K562 (cell line): ENCODE results near the gene HCAR3. TPM values are rescaled to one million over a fixed set of nuclear protein-coding genes. Genes with fewer than 3 reads are reported as not detected.

Experiments
- CC2D1A ChIP-seq: fragments of 450-650 bp; IDR thresholded peaks from 2 replicates; pipeline ENCODE4 v1.6.1; 2017; ENCODE audit warnings: mild to moderate bottlenecking
- EHMT2 ChIP-seq: fragments of 450-650 bp; IDR thresholded peaks from 2 replicates; pipeline ENCODE4 v1.6.1; 2018; ENCODE audit warnings: antibody characterized with exemption
- GABPA ChIP-seq: fragments of 200-800 bp; sonication (Bioruptor generic); conservative IDR thresholded peaks from 2 replicates; pipeline ENCODE4 v1.6.1; 2016; ENCODE audit warnings: low read depth, missing genetic modification characterization, missing compliant biosample characterization
- HLTF ChIP-seq: fragments of 450-650 bp; IDR thresholded peaks from 2 replicates; pipeline ENCODE4 v1.6.1; 2016
- KAT2B ChIP-seq: IDR thresholded peaks from one replicate; pipeline ENCODE4 v1.6.1; 2012; ENCODE audit warnings: low read depth, mild to moderate bottlenecking, control low read depth, inconsistent platforms, low read length, moderate library complexity
- NCOR1 ChIP-seq: fragments of 450-650 bp; IDR thresholded peaks from 2 replicates; pipeline ENCODE4 v1.6.1; 2016; ENCODE audit warnings: mild to moderate bottlenecking, moderate library complexity
- NEUROD1 ChIP-seq: fragments of 150-350 bp; IDR thresholded peaks from 2 replicates; pipeline ENCODE4 v1.6.1; 2014; ENCODE audit warnings: borderline replicate concordance, low read length, low read depth; ENCODE audit not compliant: partially characterized antibody
- PHB2 ChIP-seq: fragments of 450-650 bp; IDR thresholded peaks from 2 replicates; pipeline ENCODE4 v1.6.1; 2017; ENCODE audit warnings: low read depth
- SMARCA5 ChIP-seq: fragments of 450-650 bp; IDR thresholded peaks from 2 replicates; pipeline ENCODE4 v1.6.1; 2016
- TRIM28 ChIP-seq: fragments of 450-650 bp; IDR thresholded peaks from 2 replicates; pipeline ENCODE4 v1.6.1; 2017
- ZEB2 ChIP-seq: fragments of 450-650 bp; IDR thresholded peaks from 2 replicates; pipeline ENCODE4 v1.6.1; 2016
- polyA plus RNA-seq, 8 experiments: library from polyadenylated mRNA; depleted of rRNA in 4 of 8; stranded (reverse) in 5 of 8; unstranded in 3 of 8; fragments of >200 nt; fragmentation: Nextera tagmentation in 2 of 8; fragmentation: Illumina TruSeq in 1 of 8; extraction: Ambion mirVana in 2 of 8; extraction: Trizol in 1 of 8; gene quantifications; 2 replicates each; pipeline versions ENCODE4 v1.2.1 to v1.2.3, GENCODE V29; 2011 to 2014; ENCODE audit warnings: inconsistent platforms in 1 of 8, missing spikeins in 1 of 8
- total RNA-seq, 7 experiments: library from RNA; depleted of rRNA in 6 of 7; stranded (reverse); fragments of >200 nt in 6 of 7; fragmentation: Illumina TruSeq in 2 of 7; extraction: Trizol in 2 of 7; gene quantifications; 2 replicates each; pipeline versions ENCODE4 v1.2.1 to v1.2.3, GENCODE V29; 2011 to 2021; ENCODE audit warnings: low replicate concordance in 1 of 7
- TF ChIP-seq, protein P1 (sequence below): sonication (generic); formaldehyde crosslinking; IDR thresholded peaks from 2 replicates; pipeline ENCODE4 v1.8.0; 2022; ENCODE audit warnings: mild to moderate bottlenecking, missing genetic modification reagents
- TF ChIP-seq, protein P2 (sequence below): fragments of 150-350 bp; IDR thresholded peaks from 2 replicates; pipeline ENCODE4 v1.6.1; 2014; ENCODE audit warnings: low read depth, mild to moderate bottlenecking, low read length, borderline replicate concordance
- TF ChIP-seq, protein P3 (sequence below): fragments of 250-450 bp; sonication (Bioruptor Pico); IDR thresholded peaks from 2 replicates; pipeline ENCODE4 v1.4.0; 2020

Gene HCAR3
- total and polyA plus RNA-seq, 9 of the 15 experiments (the other 6 are each of a cell fraction or from before 2014, with no cell fraction given) = not detected

DNA sequence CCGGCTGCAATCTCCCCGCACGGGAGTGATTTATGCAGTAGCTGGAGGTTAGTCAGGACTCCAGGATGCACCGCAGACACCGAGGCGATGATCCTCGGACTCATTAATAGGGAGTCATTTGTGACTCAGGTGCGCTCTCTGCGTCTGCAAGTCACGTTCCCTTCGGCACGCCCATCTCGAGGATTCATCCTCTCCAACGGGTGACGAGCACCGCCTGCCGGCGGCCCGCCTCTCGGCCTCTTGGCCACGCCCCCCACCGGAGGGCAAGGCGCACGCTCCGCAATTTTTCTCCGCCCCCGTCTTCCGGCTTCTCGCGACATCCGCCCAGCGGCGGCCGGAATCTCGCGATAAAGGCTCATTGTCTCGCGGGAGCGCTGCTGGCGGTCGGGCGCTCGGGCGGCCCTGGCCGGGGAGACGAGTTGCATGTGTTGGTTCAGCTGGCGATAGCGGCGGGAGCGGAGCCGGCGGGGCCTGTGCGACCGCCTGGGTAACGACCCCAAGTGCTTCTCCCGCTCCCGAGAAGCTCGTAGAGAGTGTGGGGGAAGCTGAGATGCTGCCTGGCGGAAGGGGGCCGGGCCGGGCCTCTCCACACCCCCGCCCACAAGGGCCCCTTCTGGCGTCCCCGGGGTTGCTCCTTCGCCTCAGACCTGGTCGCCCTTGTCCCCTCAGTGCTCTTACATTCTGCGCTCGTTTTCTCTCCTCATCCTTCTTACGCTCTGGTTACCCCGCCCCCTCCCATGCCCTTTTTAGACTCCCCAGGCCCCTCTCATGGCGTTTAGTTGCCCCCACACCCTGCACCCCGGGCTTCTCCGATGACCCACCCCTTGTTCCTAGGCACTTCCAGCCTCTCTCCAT lies 36.1 kb upstream of the HCAR3 start, which contains the start of gene DENR (continued):
- TF ChIP-seq, protein P1, sequence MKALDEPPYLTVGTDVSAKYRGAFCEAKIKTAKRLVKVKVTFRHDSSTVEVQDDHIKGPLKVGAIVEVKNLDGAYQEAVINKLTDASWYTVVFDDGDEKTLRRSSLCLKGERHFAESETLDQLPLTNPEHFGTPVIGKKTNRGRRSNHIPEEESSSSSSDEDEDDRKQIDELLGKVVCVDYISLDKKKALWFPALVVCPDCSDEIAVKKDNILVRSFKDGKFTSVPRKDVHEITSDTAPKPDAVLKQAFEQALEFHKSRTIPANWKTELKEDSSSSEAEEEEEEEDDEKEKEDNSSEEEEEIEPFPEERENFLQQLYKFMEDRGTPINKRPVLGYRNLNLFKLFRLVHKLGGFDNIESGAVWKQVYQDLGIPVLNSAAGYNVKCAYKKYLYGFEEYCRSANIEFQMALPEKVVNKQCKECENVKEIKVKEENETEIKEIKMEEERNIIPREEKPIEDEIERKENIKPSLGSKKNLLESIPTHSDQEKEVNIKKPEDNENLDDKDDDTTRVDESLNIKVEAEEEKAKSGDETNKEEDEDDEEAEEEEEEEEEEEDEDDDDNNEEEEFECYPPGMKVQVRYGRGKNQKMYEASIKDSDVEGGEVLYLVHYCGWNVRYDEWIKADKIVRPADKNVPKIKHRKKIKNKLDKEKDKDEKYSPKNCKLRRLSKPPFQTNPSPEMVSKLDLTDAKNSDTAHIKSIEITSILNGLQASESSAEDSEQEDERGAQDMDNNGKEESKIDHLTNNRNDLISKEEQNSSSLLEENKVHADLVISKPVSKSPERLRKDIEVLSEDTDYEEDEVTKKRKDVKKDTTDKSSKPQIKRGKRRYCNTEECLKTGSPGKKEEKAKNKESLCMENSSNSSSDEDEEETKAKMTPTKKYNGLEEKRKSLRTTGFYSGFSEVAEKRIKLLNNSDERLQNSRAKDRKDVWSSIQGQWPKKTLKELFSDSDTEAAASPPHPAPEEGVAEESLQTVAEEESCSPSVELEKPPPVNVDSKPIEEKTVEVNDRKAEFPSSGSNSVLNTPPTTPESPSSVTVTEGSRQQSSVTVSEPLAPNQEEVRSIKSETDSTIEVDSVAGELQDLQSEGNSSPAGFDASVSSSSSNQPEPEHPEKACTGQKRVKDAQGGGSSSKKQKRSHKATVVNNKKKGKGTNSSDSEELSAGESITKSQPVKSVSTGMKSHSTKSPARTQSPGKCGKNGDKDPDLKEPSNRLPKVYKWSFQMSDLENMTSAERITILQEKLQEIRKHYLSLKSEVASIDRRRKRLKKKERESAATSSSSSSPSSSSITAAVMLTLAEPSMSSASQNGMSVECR (CRISPR knock-in tag) = peak; percentile 90
- TF ChIP-seq KAT2B (no peak), GABPA (tag) (peak; percentile 75), NEUROD1 (peak; percentile 99), EHMT2 (0 out of 2 replicates have a peak, but pooled peaks have one; percentile 10), ZEB2 (peak; percentile 90), CC2D1A (peak; percentile 87; the same call in 1 of the 2 replicates), SMARCA5 (0 out of 2 replicates have a peak, but pooled peaks have one; percentile 46), PHB2 (0 out of 2 replicates have a peak, but pooled peaks have one; percentile 17), NCOR1 (no peak), HLTF (0 out of 2 replicates have a peak, but pooled peaks have one; percentile 66), TRIM28 (peak; percentile 82; the same call in 1 of the 2 replicates)
- TF ChIP-seq, protein P2, sequence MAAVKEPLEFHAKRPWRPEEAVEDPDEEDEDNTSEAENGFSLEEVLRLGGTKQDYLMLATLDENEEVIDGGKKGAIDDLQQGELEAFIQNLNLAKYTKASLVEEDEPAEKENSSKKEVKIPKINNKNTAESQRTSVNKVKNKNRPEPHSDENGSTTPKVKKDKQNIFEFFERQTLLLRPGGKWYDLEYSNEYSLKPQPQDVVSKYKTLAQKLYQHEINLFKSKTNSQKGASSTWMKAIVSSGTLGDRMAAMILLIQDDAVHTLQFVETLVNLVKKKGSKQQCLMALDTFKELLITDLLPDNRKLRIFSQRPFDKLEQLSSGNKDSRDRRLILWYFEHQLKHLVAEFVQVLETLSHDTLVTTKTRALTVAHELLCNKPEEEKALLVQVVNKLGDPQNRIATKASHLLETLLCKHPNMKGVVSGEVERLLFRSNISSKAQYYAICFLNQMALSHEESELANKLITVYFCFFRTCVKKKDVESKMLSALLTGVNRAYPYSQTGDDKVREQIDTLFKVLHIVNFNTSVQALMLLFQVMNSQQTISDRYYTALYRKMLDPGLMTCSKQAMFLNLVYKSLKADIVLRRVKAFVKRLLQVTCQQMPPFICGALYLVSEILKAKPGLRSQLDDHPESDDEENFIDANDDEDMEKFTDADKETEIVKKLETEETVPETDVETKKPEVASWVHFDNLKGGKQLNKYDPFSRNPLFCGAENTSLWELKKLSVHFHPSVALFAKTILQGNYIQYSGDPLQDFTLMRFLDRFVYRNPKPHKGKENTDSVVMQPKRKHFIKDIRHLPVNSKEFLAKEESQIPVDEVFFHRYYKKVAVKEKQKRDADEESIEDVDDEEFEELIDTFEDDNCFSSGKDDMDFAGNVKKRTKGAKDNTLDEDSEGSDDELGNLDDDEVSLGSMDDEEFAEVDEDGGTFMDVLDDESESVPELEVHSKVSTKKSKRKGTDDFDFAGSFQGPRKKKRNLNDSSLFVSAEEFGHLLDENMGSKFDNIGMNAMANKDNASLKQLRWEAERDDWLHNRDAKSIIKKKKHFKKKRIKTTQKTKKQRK = 0 out of 2 replicates have a peak, but pooled peaks have one; percentile 20
- TF ChIP-seq, protein P3, sequence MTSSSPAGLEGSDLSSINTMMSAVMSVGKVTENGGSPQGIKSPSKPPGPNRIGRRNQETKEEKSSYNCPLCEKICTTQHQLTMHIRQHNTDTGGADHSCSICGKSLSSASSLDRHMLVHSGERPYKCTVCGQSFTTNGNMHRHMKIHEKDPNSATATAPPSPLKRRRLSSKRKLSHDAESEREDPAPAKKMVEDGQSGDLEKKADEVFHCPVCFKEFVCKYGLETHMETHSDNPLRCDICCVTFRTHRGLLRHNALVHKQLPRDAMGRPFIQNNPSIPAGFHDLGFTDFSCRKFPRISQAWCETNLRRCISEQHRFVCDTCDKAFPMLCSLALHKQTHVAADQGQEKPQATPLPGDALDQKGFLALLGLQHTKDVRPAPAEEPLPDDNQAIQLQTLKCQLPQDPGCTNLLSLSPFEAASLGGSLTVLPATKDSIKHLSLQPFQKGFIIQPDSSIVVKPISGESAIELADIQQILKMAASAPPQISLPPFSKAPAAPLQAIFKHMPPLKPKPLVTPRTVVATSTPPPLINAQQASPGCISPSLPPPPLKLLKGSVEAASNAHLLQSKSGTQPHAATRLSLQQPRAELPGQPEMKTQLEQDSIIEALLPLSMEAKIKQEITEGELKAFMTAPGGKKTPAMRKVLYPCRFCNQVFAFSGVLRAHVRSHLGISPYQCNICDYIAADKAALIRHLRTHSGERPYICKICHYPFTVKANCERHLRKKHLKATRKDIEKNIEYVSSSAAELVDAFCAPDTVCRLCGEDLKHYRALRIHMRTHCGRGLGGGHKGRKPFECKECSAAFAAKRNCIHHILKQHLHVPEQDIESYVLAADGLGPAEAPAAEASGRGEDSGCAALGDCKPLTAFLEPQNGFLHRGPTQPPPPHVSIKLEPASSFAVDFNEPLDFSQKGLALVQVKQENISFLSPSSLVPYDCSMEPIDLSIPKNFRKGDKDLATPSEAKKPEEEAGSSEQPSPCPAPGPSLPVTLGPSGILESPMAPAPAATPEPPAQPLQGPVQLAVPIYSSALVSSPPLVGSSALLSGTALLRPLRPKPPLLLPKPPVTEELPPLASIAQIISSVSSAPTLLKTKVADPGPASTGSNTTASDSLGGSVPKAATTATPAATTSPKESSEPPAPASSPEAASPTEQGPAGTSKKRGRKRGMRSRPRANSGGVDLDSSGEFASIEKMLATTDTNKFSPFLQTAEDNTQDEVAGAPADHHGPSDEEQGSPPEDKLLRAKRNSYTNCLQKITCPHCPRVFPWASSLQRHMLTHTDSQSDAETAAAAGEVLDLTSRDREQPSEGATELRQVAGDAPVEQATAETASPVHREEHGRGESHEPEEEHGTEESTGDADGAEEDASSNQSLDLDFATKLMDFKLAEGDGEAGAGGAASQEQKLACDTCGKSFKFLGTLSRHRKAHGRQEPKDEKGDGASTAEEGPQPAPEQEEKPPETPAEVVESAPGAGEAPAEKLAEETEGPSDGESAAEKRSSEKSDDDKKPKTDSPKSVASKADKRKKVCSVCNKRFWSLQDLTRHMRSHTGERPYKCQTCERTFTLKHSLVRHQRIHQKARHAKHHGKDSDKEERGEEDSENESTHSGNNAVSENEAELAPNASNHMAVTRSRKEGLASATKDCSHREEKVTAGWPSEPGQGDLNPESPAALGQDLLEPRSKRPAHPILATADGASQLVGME (CRISPR knock-in tag) = 0 out of 2 replicates have a peak, but pooled peaks have one; percentile 43
